GM18505 (cell line): ENCODE data around the gene CASZ1.

Experiments
- ATAC-seq: cut with Tn5 transposase; IDR thresholded peaks from one replicate; pipeline ENCODE4 v1.9.1; 2021; ENCODE audit not compliant: unreplicated experiment
- POLR2A ChIP-seq: IDR thresholded peaks from 4 replicates; pipeline ENCODE4 v1.6.1; 2011; ENCODE audit warnings: borderline replicate concordance; ENCODE audit not compliant: insufficient read depth, insufficient read length; ENCODE audit errors: extremely low read depth

The CASZ1 gene

GRCh38 chr1:10651389-10651766 lies 145.1 kb downstream of the CASZ1 start:
- no peak for ATAC-seq
- no peak for TF ChIP-seq POLR2A

GRCh38 chr1:10650556-10651388 lies 145.7 kb downstream of the CASZ1 start:
- no peak for ATAC-seq
- no peak for TF ChIP-seq POLR2A

GRCh38 chr1:10649517-10650201 lies 146.8 kb downstream of the CASZ1 start:
- no peak for TF ChIP-seq POLR2A
- ATAC-seq = no peak

- no peak for TF ChIP-seq POLR2A
- ATAC-seq = no peak
These were observed 147.5 kb downstream of the CASZ1 start for GRCh38 chr1:10648689-10649516.

GRCh38 chr1:10647414-10648170 lies 148.9 kb downstream of the CASZ1 start:
- ATAC-seq = no peak
- no peak for TF ChIP-seq POLR2A

GRCh38 chr1:10646347-10646861 lies 150.0 kb downstream of the CASZ1 start:
- TF ChIP-seq POLR2A = no peak
- no peak for ATAC-seq

GRCh38 chr1:10644307-10645128 lies 151.9 kb downstream of the CASZ1 start:
- no peak for TF ChIP-seq POLR2A
- no peak for ATAC-seq

- TF ChIP-seq POLR2A = no peak
- no peak for ATAC-seq
These were observed 152.7 kb downstream of the CASZ1 start for GRCh38 chr1:10643607-10644306.

GRCh38 chr1:10642403-10643080 lies 153.9 kb downstream of the CASZ1 start:
- ATAC-seq = no peak
- TF ChIP-seq POLR2A = no peak

- no peak for ATAC-seq
- no peak for TF ChIP-seq POLR2A
These were observed 154.5 kb downstream of the CASZ1 start for GRCh38 chr1:10641976-10642375.
